Activated CD8-positive, alpha-beta memory T cell treated with anti-CD3 and anti-CD28 coated beads for 48 hours (primary cell): ENCODE data around the gene LRP11.
A peak's percentile ranks its signal among the peaks of the same experiment; 100 is the strongest.
"Not testable (repeated sequence)": the region's sequence is repeated elsewhere in the genome, so short reads cannot be mapped to it uniquely, and the experiment has no call there.

ENCODE experiments used
- DNase-seq, 3 experiments: peaks; one replicate each; pipeline ENCODE4 v3.0.0-alpha.2; 2020; ENCODE audit warnings: low read depth in 2 of 3, low spot score in 2 of 3

Gene LRP11

GRCh38 chr6:149869275-149869892 is 5.2 kb upstream of the LRP11 start:
- DNase-seq = no peak

GRCh38 chr6:149867876-149868640 is 3.9 kb upstream of the LRP11 start:
- no peak for DNase-seq

GRCh38 chr6:149864578-149865535 is 698 bp upstream of the LRP11 start:
- no peak for DNase-seq

- DNase-seq = peak in 1 of 3 experiments; percentile 7
These were observed 1.0 kb downstream of the LRP11 start for GRCh38 chr6:149862922-149863697.

GRCh38 chr6:149862424-149862738 is 1.8 kb downstream of the LRP11 start:
- DNase-seq = not testable (repeated sequence)

GRCh38 chr6:149861603-149862423 is 2.3 kb downstream of the LRP11 start:
- DNase-seq = no peak

- no peak for DNase-seq
These were observed 3.1 kb downstream of the LRP11 start for GRCh38 chr6:149860834-149861602.

- no peak for DNase-seq
These were observed 3.7 kb downstream of the LRP11 start for GRCh38 chr6:149860513-149860833.

- no peak for DNase-seq
These were observed 4.2 kb downstream of the LRP11 start for GRCh38 chr6:149859938-149860337.

GRCh38 chr6:149859368-149859767 is 4.8 kb downstream of the LRP11 start:
- DNase-seq = no peak

GRCh38 chr6:149857541-149857940 is 6.6 kb downstream of the LRP11 start:
- DNase-seq = no peak

GRCh38 chr6:149856256-149856994 is 7.7 kb downstream of the LRP11 start:
- DNase-seq = no peak

GRCh38 chr6:149855741-149856140 is 8.4 kb downstream of the LRP11 start:
- DNase-seq = no peak

GRCh38 chr6:149855040-149855654 is 9.0 kb downstream of the LRP11 start:
- DNase-seq = no peak

- DNase-seq = no peak
These were observed 9.6 kb downstream of the LRP11 start for GRCh38 chr6:149854532-149854931.

- not testable (repeated sequence) for DNase-seq
These were observed 10.1 kb downstream of the LRP11 start for GRCh38 chr6:149854017-149854416.

- no peak for DNase-seq
These were observed 11.3 kb downstream of the LRP11 start for GRCh38 chr6:149852881-149853280.

- DNase-seq = no peak
These were observed 12.0 kb downstream of the LRP11 start for GRCh38 chr6:149852180-149852579.
